ENCODE data around the gene LMO2.
A peak's percentile ranks its signal among the peaks of the same experiment; 100 is the strongest.

Gene LMO2

GRCh38 chr11:33868647-33869461, 23.0 kb downstream of the LMO2 start:
- no peaks in the 10 kb centered on the region for H3K27me3 ChIP-seq (replicated peaks; ENCODE audit: control insufficient read depth, insufficient read depth, low read length)
- TF ChIP-seq, protein P1, sequence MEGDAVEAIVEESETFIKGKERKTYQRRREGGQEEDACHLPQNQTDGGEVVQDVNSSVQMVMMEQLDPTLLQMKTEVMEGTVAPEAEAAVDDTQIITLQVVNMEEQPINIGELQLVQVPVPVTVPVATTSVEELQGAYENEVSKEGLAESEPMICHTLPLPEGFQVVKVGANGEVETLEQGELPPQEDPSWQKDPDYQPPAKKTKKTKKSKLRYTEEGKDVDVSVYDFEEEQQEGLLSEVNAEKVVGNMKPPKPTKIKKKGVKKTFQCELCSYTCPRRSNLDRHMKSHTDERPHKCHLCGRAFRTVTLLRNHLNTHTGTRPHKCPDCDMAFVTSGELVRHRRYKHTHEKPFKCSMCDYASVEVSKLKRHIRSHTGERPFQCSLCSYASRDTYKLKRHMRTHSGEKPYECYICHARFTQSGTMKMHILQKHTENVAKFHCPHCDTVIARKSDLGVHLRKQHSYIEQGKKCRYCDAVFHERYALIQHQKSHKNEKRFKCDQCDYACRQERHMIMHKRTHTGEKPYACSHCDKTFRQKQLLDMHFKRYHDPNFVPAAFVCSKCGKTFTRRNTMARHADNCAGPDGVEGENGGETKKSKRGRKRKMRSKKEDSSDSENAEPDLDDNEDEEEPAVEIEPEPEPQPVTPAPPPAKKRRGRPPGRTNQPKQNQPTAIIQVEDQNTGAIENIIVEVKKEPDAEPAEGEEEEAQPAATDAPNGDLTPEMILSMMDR (IDR thresholded peaks at IDR 0.05; ENCODE audit: insufficient read depth, low read length, poor library complexity, severe bottlenecking): no peak
- no peaks in the 10 kb centered on the region for H3K36me3 ChIP-seq (ENCODE audit: control insufficient read depth, insufficient read depth, low read length)
- peak; percentile 25 for DNase-seq (ENCODE audit: extremely low read depth, insufficient read length)
- peak overlapping the region; percentile 62 for H3K4me3 ChIP-seq (replicated peaks; ENCODE audit: low read depth, low read length)

GRCh38 chr11:33867996-33868646, 23.8 kb downstream of the LMO2 start:
- peak overlapping the region; percentile 62 for H3K4me3 ChIP-seq (replicated peaks; ENCODE audit: low read depth, low read length)
- no peak for DNase-seq (ENCODE audit: extremely low read depth, insufficient read length)
- TF ChIP-seq, protein P1 (IDR thresholded peaks at IDR 0.05; ENCODE audit: insufficient read depth, low read length, poor library complexity, severe bottlenecking): no peak
- H3K27me3 ChIP-seq (replicated peaks; ENCODE audit: control insufficient read depth, insufficient read depth, low read length): no peaks in the 10 kb centered on the region
- H3K36me3 ChIP-seq (ENCODE audit: control insufficient read depth, insufficient read depth, low read length): no peaks in the 10 kb centered on the region; the same call in 1 of the 2 replicates

GRCh38 chr11:33867561-33867960, 24.3 kb downstream of the LMO2 start:
- H3K4me3 ChIP-seq (replicated peaks; ENCODE audit: low read depth, low read length): no peak overlapping the region
- no peak for DNase-seq (ENCODE audit: extremely low read depth, insufficient read length)
- H3K27me3 ChIP-seq (replicated peaks; ENCODE audit: control insufficient read depth, insufficient read depth, low read length): no peaks in the 10 kb centered on the region

DNA sequence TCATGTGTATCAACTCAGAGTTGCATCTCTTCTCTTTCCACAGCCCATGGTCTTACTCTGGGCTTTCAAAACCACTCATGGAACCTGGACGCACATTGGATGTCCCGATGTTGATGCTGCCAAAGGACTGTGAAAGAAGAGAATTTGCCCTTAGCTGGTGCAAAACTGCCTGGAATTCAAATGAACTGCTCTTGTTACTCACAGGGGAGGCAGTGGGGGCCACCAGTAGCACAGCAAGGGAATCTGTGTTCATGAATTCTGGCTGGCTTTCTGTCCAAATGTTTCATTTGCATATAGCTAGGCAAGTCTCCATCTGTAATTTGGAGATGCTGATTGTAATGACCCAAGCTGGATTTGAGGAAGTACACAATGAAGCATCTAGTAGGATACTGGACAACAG, 24.9 kb downstream of the LMO2 start:
- no peaks in the 10 kb centered on the region; the same call in 1 of the 2 replicates for H3K36me3 ChIP-seq (ENCODE audit: control insufficient read depth, insufficient read depth, low read length)
- H3K27me3 ChIP-seq (replicated peaks; ENCODE audit: control insufficient read depth, insufficient read depth, low read length): no peaks in the 10 kb centered on the region
- no peak overlapping the region for H3K4me3 ChIP-seq (replicated peaks; ENCODE audit: low read depth, low read length)
- TF ChIP-seq, protein P1 (IDR thresholded peaks at IDR 0.05; ENCODE audit: insufficient read depth, low read length, poor library complexity, severe bottlenecking): no peak
- DNase-seq (ENCODE audit: extremely low read depth, insufficient read length): no peak

More at GRCh38 chr11:33867561-33867960, 24.3 kb downstream of the LMO2 start:
- TF ChIP-seq, protein P1 (IDR thresholded peaks at IDR 0.05; ENCODE audit: insufficient read depth, low read length, poor library complexity, severe bottlenecking): no peak
- H3K36me3 ChIP-seq (ENCODE audit: control insufficient read depth, insufficient read depth, low read length): no peaks in the 10 kb centered on the region; the same call in 1 of the 2 replicates

GRCh38 chr11:33864479-33864878, 27.4 kb downstream of the LMO2 start:
- no peaks in the 10 kb centered on the region for H3K27me3 ChIP-seq (replicated peaks; ENCODE audit: control insufficient read depth, insufficient read depth, low read length)
- H3K4me3 ChIP-seq (replicated peaks; ENCODE audit: low read depth, low read length): no peak overlapping the region

More at GRCh38 chr11:33864479-33864878, 27.4 kb downstream of the LMO2 start:
- TF ChIP-seq, protein P1 (IDR thresholded peaks at IDR 0.05; ENCODE audit: insufficient read depth, low read length, poor library complexity, severe bottlenecking): no peak
- no peaks in the 10 kb centered on the region; the same call in 1 of the 2 replicates for H3K36me3 ChIP-seq (ENCODE audit: control insufficient read depth, insufficient read depth, low read length)
- no peak for DNase-seq (ENCODE audit: extremely low read depth, insufficient read length)

All from GM06990 (cell line).